Stomach (tissue), 4 donors: ENCODE data around the gene OTUD7B.

Source experiments
- CTCF ChIP-seq, 7 experiments: fragments of 450-650 bp in 4 of 7; fragments of 200-600 bp in 3 of 7; sonication (generic) in 3 of 7; IDR thresholded peaks; one replicate each; pipeline ENCODE4 v1.5.1; 2016 to 2019; ENCODE audit warnings: antibody characterized with exemption in 7 of 7, control low read depth in 2 of 7, mild to moderate bottlenecking in 1 of 7
- EP300 ChIP-seq: sonication (generic); formaldehyde crosslinking; IDR thresholded peaks from one replicate; pipeline ENCODE4 v1.6.1; 2017; ENCODE audit warnings: antibody characterized with exemption
- POLR2A ChIP-seq, 4 donors: fragments of 450-650 bp; IDR thresholded peaks; one replicate each; pipeline ENCODE4 v1.6.1; 2016; ENCODE audit warnings: antibody characterized with exemption in 4 of 4, control low read depth in 2 of 4, mild to moderate bottlenecking in 1 of 4, moderate library complexity in 1 of 4
- POLR2AphosphoS5 ChIP-seq, 3 donors: sonication (generic); formaldehyde crosslinking; IDR thresholded peaks; one replicate each; pipeline ENCODE4 v1.6.1; 2016; ENCODE audit warnings: antibody characterized with exemption in 3 of 3

GRCh38 chr1:150015651-150016131, 5.2 kb upstream of the OTUD7B start:
- TF ChIP-seq CTCF (IDR thresholded peaks at IDR 0.05) (no peak), POLR2A (IDR thresholded peaks at IDR 0.05) (no peak), POLR2AphosphoS5 (IDR thresholded peaks at IDR 0.05) (no peak), EP300 (no peak)
